H1 (cell line): ENCODE results near the gene SCARB1.

Experiments
- CEBPB ChIP-seq: IDR thresholded peaks from 2 replicates; pipeline ENCODE4 v1.6.1; 2012; ENCODE audit warnings: low read depth, low read length
- CREB1 ChIP-seq: IDR thresholded peaks from 2 replicates; pipeline ENCODE4 v1.6.1; 2012; ENCODE audit warnings: inconsistent platforms
- EP300 ChIP-seq, 2 experiments: IDR thresholded peaks; 1 replicate in 1 of 2; 2 replicates in 1 of 2; pipeline ENCODE4 v1.6.1; 2011 to 2012; ENCODE audit warnings: low read depth in 2 of 2, low read length in 2 of 2, mild to moderate bottlenecking in 2 of 2, borderline replicate concordance in 1 of 2, inconsistent platforms in 1 of 2, moderate library complexity in 1 of 2
- FOSL1 ChIP-seq: IDR thresholded peaks from 2 replicates; pipeline ENCODE4 v1.6.1; 2011; ENCODE audit warnings: mild to moderate bottlenecking, low read depth, low read length, moderate library complexity; ENCODE audit not compliant: insufficient read depth
- MAFK ChIP-seq: IDR thresholded peaks from 2 replicates; pipeline ENCODE4 v1.6.1; 2012; ENCODE audit warnings: low read depth, mild to moderate bottlenecking, improper control_type of control experiment, low read length
- PHF8 ChIP-seq: fragments of 200-600 bp; sonication (generic); conservative IDR thresholded peaks from 2 replicates; pipeline ENCODE4 v1.7.1; 2012; ENCODE audit warnings: low read depth, mild to moderate bottlenecking, inconsistent platforms, low read length, moderate library complexity
- POLR2A ChIP-seq, 2 experiments: IDR thresholded peaks; 1 replicate in 1 of 2; 2 replicates in 1 of 2; pipeline ENCODE4 v1.6.1; 2011; ENCODE audit warnings: low read depth in 2 of 2, low read length in 2 of 2, mild to moderate bottlenecking in 2 of 2; ENCODE audit errors: control extremely low read depth in 1 of 2
- POLR2AphosphoS5 ChIP-seq: IDR thresholded peaks from 2 replicates; pipeline ENCODE4 v1.6.1; 2011; ENCODE audit warnings: low read depth, low read length
- SRF ChIP-seq: IDR thresholded peaks from 2 replicates; pipeline ENCODE4 v1.6.1; 2011; ENCODE audit warnings: mild to moderate bottlenecking, low read depth, low read length, moderate library complexity
- TBP ChIP-seq: IDR thresholded peaks from 2 replicates; pipeline ENCODE4 v1.6.1; 2011; ENCODE audit warnings: low read depth, low read length, improper control_type of control experiment
- TF ChIP-seq, protein P1 (sequence below), 3 experiments: IDR thresholded peaks; 1 replicate in 2 of 3; 2 replicates in 1 of 3; pipeline versions ENCODE4 v1.5.1 to v1.6.1; 2011; ENCODE audit warnings: low read length in 3 of 3, mild to moderate bottlenecking in 3 of 3, inconsistent platforms in 2 of 3, low read depth in 1 of 3, moderate library complexity in 1 of 3; ENCODE audit not compliant: insufficient read depth in 1 of 3; ENCODE audit errors: control extremely low read depth in 1 of 3
- TF ChIP-seq, protein P2 (sequence below): IDR thresholded peaks from 2 replicates; pipeline ENCODE4 v1.6.1; 2011; ENCODE audit warnings: low read length, improper control_type of control experiment
- TF ChIP-seq, protein P3 (sequence below): IDR thresholded peaks from 2 replicates; pipeline ENCODE4 v1.6.1; 2011; ENCODE audit warnings: low read depth, mild to moderate bottlenecking, low read length; ENCODE audit not compliant: insufficient read depth

DNA sequence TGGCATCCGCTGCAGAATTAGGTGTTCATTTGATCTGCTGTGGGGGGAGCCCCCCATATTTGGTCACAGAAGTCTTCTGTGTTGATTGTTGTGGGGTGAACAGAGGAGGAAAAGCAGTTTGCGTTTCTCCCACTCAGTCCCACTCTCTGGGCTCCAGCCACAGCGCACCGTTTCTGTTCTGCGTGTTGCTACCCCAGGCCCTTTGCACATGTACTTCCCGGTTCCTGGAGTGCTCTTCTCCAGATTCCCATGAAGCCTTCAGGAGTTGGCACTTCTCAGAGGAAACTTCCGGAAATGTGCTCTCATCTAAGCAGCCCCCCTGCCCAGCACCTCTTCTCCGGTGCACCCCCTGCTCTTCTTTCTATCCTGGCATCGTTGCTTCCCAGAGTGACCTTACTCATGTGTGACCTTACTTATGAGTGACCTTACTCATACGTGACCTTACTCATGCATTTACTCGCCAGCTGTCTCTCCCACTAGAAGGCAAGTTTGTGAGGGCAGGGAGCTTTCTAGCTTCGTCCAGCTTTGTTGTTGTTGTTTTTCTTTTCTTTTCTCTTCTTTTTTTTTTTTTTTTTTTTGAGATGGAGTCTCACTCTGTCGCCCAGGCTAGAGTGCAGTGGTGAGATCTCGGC, 93.7 kb downstream of the SCARB1 start:
- TF ChIP-seq, protein P1, sequence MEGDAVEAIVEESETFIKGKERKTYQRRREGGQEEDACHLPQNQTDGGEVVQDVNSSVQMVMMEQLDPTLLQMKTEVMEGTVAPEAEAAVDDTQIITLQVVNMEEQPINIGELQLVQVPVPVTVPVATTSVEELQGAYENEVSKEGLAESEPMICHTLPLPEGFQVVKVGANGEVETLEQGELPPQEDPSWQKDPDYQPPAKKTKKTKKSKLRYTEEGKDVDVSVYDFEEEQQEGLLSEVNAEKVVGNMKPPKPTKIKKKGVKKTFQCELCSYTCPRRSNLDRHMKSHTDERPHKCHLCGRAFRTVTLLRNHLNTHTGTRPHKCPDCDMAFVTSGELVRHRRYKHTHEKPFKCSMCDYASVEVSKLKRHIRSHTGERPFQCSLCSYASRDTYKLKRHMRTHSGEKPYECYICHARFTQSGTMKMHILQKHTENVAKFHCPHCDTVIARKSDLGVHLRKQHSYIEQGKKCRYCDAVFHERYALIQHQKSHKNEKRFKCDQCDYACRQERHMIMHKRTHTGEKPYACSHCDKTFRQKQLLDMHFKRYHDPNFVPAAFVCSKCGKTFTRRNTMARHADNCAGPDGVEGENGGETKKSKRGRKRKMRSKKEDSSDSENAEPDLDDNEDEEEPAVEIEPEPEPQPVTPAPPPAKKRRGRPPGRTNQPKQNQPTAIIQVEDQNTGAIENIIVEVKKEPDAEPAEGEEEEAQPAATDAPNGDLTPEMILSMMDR (IDR thresholded peaks at IDR 0.05; ENCODE audit: control extremely low read depth in 1 of 3, insufficient read depth in 1 of 3, low read depth in 1 of 3, low read length in 3 of 3), result no peak
- TF ChIP-seq POLR2A (IDR thresholded peaks at IDR 0.05; ENCODE audit: control extremely low read depth in 1 of 2, low read depth in 2 of 2, low read length in 2 of 2), result no peak
- TF ChIP-seq, protein P2, sequence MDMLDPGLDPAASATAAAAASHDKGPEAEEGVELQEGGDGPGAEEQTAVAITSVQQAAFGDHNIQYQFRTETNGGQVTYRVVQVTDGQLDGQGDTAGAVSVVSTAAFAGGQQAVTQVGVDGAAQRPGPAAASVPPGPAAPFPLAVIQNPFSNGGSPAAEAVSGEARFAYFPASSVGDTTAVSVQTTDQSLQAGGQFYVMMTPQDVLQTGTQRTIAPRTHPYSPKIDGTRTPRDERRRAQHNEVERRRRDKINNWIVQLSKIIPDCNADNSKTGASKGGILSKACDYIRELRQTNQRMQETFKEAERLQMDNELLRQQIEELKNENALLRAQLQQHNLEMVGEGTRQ, result no peak
- no peak for TF ChIP-seq EP300 (IDR thresholded peaks at IDR 0.05; ENCODE audit: borderline replicate concordance in 1 of 2, low read depth in 2 of 2, low read length in 2 of 2)
- TF ChIP-seq PHF8, result no peak
- no peak for TF ChIP-seq FOSL1
- TF ChIP-seq CREB1, result no peak
- no peak for TF ChIP-seq TBP
- TF ChIP-seq MAFK, result no peak
- TF ChIP-seq, protein P3, sequence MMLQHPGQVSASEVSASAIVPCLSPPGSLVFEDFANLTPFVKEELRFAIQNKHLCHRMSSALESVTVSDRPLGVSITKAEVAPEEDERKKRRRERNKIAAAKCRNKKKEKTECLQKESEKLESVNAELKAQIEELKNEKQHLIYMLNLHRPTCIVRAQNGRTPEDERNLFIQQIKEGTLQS, result no peak
- no peak for TF ChIP-seq CEBPB
- no peak for TF ChIP-seq POLR2AphosphoS5
- no peak for TF ChIP-seq SRF
